Fibroblast of skin of left quadriceps (primary cell): Measurements from ENCODE around the gene SLC3A2.
"Not testable (repeated sequence)": the region's sequence is repeated elsewhere in the genome, so short reads cannot be mapped to it uniquely, and the experiment has no call there.

Experiments used
- DNase-seq, 2 experiments: peaks; one replicate each; pipeline ENCODE4 v3.0.0-alpha.2; 2013; ENCODE audit warnings: low read depth in 2 of 2

The SLC3A2 gene

GRCh38 chr11:62880803-62881578 lies at the start of gene SLC3A2:
SLC3A2 (plus strand) TSS chr11:62880896; CDS start chr11:62881024, 128 bp downstream.
- peak; percentile 68 to 73 for DNase-seq

- DNase-seq, result no peak
Observed at GRCh38 chr11:62830904-62831519, 49.7 kb upstream of the SLC3A2 start.

- DNase-seq, result peak; percentile 95
Observed at GRCh38 chr11:62831520-62832335, 49.0 kb upstream of the SLC3A2 start, which contains the start of gene STX5. STX5 (minus strand) TSS chr11:62832051; CDS start chr11:62831243, 808 bp downstream.

- no peak for DNase-seq
Observed at GRCh38 chr11:62832336-62833234, 48.1 kb upstream of the SLC3A2 start, which contains the start of gene TEX54. TEX54 (minus strand) TSS chr11:62832841.

GRCh38 chr11:62835336-62835735 lies 45.4 kb upstream of the SLC3A2 start:
- no peak for DNase-seq

GRCh38 chr11:62839050-62839945 lies 41.4 kb upstream of the SLC3A2 start, which contains the start of gene WDR74:
WDR74 (minus strand) TSS chr11:62839590; CDS start chr11:62839570, 20 bp downstream.
- peak; percentile 70 to 81 for DNase-seq

- DNase-seq, result peak; percentile 76 to 79
Observed at GRCh38 chr11:62840721-62841360, 39.9 kb upstream of the SLC3A2 start.

GRCh38 chr11:62841361-62842170 lies 39.1 kb upstream of the SLC3A2 start:
- peak; percentile 100 for DNase-seq

- DNase-seq, result no peak
Observed at GRCh38 chr11:62842171-62842741, 38.4 kb upstream of the SLC3A2 start.

GRCh38 chr11:62842891-62843290 lies 37.8 kb upstream of the SLC3A2 start:
- DNase-seq, result not testable (repeated sequence)

- DNase-seq, result no peak
Observed at GRCh38 chr11:62843466-62843865, 37.2 kb upstream of the SLC3A2 start.

GRCh38 chr11:62844154-62844553 lies 36.5 kb upstream of the SLC3A2 start:
- DNase-seq, result no peak

- no peak for DNase-seq
Observed at GRCh38 chr11:62846177-62846576, 34.5 kb upstream of the SLC3A2 start.

GRCh38 chr11:62847767-62848314 lies 32.9 kb upstream of the SLC3A2 start:
- DNase-seq, result no peak

GRCh38 chr11:62850911-62851806 lies 29.5 kb upstream of the SLC3A2 start:
- DNase-seq, result no peak

GRCh38 chr11:62851807-62852522 lies 28.7 kb upstream of the SLC3A2 start:
- DNase-seq, result no peak
